BE2C (cell line): ENCODE results near the gene PIP5KL1.

Experiments
- DNase-seq: peaks from one replicate; pipeline ENCODE4 v3.0.0-alpha.2; 2020
- H3K27me3 ChIP-seq: fragments of 250-450 bp; sonication (Bioruptor Pico); 2 replicates; pipeline ENCODE4 v1.5.1; 2020; ENCODE audit warnings: mild to moderate bottlenecking
- H3K36me3 ChIP-seq: fragments of 250-450 bp; sonication (Bioruptor Pico); 2 replicates; pipeline ENCODE4 v1.5.1; 2020; ENCODE audit warnings: mild to moderate bottlenecking
- H3K4me1 ChIP-seq: fragments of 250-450 bp; sonication (Bioruptor Pico); 2 replicates; pipeline ENCODE4 v1.5.1; 2020
- H3K4me3 ChIP-seq: 2 replicates; pipeline ENCODE4 v1.5.1; 2011; ENCODE audit warnings: low read depth, low read length
- H3K9me3 ChIP-seq: fragments of 250-450 bp; sonication (Bioruptor Pico); 2 replicates; pipeline ENCODE4 v1.5.1; 2020
- CTCF ChIP-seq: IDR thresholded peaks from 2 replicates; pipeline ENCODE4 v1.5.1; 2012; ENCODE audit warnings: mild to moderate bottlenecking, low read depth, low read length

The PIP5KL1 gene

DNA sequence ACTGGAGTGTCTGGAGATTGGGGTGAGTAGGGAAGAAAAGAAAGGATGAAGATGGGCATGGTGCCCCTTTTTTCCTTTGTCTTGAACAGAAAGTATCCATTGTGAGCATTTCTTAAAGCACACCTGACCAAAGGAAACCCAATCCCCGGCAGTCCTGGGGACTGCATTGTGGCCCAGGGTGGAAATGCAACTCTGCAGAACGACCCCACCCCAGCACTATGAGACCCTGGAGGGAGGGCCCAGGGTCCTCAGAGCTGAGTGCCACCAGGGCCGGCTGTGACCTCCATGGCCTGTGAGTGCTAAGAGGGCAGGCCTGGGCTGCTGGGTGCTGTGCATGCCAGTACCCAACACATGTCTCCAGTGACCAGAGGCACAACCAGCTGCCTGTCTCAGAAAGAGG lies 31.7 kb upstream of the PIP5KL1 start:
- H3K9me3 ChIP-seq, result no peaks in the 10 kb centered on the region
- H3K4me1 ChIP-seq, result peaks cover 42% of the 10 kb centered on the region
- no peak overlapping the region for H3K4me3 ChIP-seq
- no peaks in the 10 kb centered on the region for H3K36me3 ChIP-seq
- TF ChIP-seq CTCF, result no peak
- H3K27me3 ChIP-seq, result no peaks in the 10 kb centered on the region
- no peak for DNase-seq

- H3K9me3 ChIP-seq, result no peaks in the 10 kb centered on the region
- H3K27me3 ChIP-seq, result no peaks in the 10 kb centered on the region
- no peak for DNase-seq
- no peak overlapping the region for H3K4me3 ChIP-seq
- TF ChIP-seq CTCF, result no peak
- no peaks in the 10 kb centered on the region for H3K36me3 ChIP-seq
- peaks cover 36% of the 10 kb centered on the region for H3K4me1 ChIP-seq
Measured at GRCh38 chr9:127961613-127962155, 31.1 kb upstream of the PIP5KL1 start.

- Histone ChIP-seq H3K9me3 (no peaks in the 10 kb centered on the region), H3K4me1 (peaks cover 30% of the 10 kb centered on the region), H3K36me3 (no peaks in the 10 kb centered on the region), H3K4me3 (no peak overlapping the region), H3K27me3 (no peaks in the 10 kb centered on the region)
- TF ChIP-seq CTCF, result no peak
- no peak for DNase-seq
Measured at GRCh38 chr9:127961155-127961490, 30.5 kb upstream of the PIP5KL1 start.

- no peak for TF ChIP-seq CTCF
- H3K9me3 ChIP-seq, result no peaks in the 10 kb centered on the region
- peaks cover 30% of the 10 kb centered on the region for H3K4me1 ChIP-seq
- no peaks in the 10 kb centered on the region for H3K27me3 ChIP-seq
- no peaks in the 10 kb centered on the region for H3K36me3 ChIP-seq
- no peak for DNase-seq
- H3K4me3 ChIP-seq, result no peak overlapping the region
Measured at GRCh38 chr9:127960410-127961154, 30.0 kb upstream of the PIP5KL1 start.

GRCh38 chr9:127959841-127960409 lies 29.3 kb upstream of the PIP5KL1 start:
- peaks cover 34% of the 10 kb centered on the region for H3K4me1 ChIP-seq
- H3K36me3 ChIP-seq, result no peaks in the 10 kb centered on the region
- no peak for DNase-seq
- no peak overlapping the region for H3K4me3 ChIP-seq
- H3K9me3 ChIP-seq, result no peaks in the 10 kb centered on the region
- TF ChIP-seq CTCF, result no peak
- no peaks in the 10 kb centered on the region for H3K27me3 ChIP-seq

GRCh38 chr9:127959398-127959797 lies 28.8 kb upstream of the PIP5KL1 start:
- peaks cover 33% of the 10 kb centered on the region for H3K4me1 ChIP-seq
- H3K9me3 ChIP-seq, result no peaks in the 10 kb centered on the region
- TF ChIP-seq CTCF, result no peak
- no peak overlapping the region for H3K4me3 ChIP-seq
- H3K27me3 ChIP-seq, result no peaks in the 10 kb centered on the region
- no peak for DNase-seq
- H3K36me3 ChIP-seq, result no peaks in the 10 kb centered on the region
